GM21723 (cell line): ENCODE data around the gene CMBL.
"Not testable (repeated sequence)": the region's sequence is repeated elsewhere in the genome, so short reads cannot be mapped to it uniquely, and the experiment has no call there.

Experiments used
- ATAC-seq: cut with Tn5 transposase; IDR thresholded peaks from one replicate; pipeline ENCODE4 v1.9.1; 2021; ENCODE audit warnings: mild to moderate bottlenecking, moderate library complexity; ENCODE audit not compliant: unreplicated experiment

The CMBL gene

DNA sequence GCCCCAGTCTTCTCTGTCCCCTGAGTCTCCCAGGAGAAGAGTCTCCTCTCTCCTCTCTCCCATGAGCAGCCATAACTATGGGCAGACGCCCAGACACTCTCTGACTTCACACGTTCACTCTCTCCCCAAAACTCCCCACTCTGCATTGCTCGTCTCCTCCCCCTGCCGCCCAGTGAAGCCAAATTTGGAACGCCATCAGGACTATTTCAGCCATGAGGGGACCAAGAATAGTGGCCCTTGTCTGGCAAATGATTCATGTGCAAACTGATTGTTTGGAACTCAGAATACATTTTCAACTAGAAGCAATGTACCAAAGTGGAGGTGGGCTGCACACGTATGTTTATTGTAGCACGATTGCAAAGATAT is 20.9 kb downstream of the CMBL start:
- ATAC-seq, result no peak

DNA sequence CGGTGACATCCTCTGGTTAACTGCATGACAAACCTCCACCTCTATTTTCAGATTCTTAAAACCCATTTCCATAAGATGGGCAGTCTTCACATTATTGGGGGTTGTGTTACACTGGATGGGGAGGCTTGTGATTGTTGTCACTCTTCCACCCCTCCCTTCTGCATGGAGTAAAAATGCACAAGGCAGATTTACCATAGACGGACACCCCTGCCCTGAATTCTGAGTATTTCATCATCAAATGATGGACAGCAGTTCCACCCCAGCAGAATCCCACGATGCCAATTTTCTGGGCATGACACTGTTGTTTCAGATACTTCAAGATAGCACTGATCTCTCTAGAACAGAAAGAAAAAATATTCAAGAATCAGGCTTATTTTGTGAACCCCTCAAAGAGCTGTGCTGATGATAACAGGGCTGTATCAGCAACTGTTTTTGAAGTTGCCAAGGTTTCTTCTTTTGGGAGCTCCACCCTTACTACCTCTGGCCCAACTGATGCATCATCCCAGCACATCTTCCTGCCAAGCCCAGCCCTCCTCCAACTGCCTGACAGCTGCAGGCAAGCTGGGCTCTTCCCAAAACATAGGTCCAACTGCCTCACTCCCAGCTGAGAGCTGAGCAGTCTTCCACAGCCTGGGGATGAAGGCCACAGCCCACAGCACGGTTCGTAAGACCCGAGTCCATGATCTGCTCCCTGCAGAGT is 21.4 kb downstream of the CMBL start:
- ATAC-seq, result no peak

DNA sequence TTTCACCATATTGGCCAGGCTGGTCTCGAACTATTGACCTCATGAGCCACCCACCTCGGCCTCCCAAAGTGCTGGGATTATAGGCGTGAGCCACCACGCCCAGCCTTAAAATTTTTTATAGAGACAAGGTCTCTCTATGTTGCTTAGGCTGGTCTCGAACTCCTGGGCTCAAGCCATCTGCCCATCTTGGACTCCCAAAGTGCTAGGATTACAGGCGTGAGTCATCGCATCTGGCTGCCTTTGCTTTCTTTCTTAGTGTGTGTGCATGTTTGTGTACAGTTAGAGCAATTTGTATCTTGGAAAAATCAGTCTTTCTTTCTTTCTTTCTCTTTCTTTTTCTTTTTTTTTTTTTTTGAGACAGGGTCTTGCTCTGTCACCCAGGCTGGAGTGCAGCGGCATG is 22.3 kb downstream of the CMBL start:
- ATAC-seq, result not testable (repeated sequence)

DNA sequence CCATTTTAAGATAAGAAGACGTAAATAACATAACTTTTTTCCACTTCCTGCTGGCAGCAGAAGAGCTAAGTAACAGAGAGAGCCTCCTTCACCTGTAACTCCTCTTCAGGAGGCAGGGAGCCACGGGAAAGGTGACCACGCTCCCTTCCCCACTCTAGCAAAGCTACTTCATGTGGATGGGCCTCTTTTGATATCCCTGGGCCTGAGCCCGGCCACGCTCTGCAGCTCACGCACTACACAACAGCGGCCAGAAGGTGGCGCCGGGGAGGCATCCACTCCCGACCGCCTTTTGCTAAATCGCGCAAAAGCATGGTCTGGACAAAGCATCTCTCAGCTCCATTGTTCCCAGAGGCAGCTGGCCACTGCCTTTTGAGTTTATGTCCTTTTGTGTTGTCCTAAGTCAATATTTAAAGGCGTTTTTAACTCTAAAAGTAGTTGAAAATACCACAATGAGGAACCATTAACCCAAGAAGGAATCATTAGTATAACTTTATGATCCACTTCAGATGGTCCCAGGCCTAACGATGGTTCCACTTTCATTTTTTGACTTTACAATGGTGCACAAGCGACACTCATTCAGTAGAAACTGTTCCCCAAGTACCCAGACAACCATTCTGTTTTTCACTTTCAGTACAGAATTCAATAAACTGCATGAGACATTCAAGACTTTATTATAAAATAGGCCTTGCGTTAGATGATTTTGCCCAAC is 23.6 kb downstream of the CMBL start:
- peak; percentile 95 for ATAC-seq

DNA sequence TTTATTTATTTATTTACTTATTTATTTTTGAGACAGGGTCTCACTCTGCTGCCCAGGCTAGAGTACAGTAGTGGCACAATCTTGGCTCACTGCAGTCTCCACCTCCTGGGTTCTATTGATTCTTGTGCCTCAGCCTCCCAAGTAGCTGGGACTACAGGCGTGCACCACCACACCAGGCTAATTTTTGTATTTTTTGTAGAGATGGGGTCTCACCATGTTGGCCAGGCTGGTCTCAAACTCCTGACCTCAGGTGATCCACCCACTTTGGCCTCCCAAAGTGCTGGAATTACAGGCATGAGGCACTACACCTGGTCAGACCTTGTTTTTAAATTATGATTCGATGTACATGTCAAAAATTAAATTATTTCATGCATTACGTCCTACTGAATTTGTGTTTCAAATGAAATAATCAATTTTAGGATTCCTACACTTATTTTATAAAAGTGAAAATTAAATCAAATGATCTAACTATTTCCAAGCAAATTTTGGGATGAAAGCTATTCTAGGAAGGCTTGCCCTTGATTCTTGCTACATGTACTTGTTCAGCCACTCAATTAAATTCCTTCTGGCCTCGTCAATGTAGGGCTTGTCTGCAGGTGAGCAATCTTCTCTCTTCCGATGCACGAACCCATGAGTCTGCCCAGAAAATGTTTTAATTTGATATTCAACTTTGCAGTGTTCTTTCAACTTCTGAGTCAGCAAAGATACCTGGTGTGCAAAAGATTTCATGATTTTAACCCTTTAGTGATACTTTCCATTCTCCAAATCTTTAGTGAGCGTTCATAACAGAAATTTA is 27.6 kb downstream of the CMBL start:
- ATAC-seq, result no peak

DNA sequence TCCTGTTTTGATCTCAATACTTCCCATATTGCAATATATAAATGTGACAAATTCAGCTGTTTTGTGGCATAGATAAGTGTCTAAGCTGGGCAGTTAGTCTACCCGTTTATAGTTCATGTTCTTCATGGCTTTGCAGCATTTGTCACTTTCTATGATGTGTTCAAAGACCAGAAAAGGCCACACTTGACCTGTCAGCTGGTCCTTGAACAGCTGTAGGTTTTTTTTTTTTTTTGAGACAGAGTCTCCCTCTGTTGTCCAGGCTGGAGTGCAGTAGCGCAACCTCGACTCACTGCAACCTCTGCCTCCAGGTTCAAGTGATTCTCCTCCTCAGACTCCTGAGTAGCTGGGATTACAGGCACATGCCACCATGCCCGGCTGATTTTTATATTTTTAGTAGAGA is 28.4 kb downstream of the CMBL start:
- ATAC-seq, result no peak

DNA sequence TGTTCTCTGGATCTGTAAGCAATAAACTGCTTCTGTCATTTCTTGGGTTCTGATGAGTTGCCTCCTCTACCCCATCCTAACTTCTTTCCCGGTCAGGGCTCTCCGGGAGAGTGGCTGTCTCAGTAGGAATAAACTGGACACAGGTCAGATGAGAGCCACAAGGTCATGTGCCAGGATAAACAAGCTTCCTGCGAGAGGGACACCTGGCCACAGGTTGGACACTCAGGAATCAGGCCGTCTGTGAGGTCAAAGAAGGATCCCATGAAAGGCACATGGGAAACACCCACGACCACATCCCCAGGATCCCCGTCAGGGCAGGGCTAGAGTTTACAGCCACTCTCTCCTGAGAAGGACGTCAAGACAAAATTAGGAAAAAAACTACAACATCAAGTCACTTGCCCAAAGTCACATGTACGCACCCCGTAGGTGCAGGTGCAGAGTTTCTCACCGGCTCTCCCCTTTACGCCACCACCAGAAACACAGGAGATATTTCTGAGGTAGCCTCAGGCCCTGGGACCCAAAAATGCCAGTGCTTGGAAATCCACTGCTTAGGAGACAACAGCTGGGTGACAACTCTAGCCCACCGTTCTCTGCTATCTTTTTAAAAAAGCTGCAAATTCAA is 28.9 kb downstream of the CMBL start:
- no peak for ATAC-seq

DNA sequence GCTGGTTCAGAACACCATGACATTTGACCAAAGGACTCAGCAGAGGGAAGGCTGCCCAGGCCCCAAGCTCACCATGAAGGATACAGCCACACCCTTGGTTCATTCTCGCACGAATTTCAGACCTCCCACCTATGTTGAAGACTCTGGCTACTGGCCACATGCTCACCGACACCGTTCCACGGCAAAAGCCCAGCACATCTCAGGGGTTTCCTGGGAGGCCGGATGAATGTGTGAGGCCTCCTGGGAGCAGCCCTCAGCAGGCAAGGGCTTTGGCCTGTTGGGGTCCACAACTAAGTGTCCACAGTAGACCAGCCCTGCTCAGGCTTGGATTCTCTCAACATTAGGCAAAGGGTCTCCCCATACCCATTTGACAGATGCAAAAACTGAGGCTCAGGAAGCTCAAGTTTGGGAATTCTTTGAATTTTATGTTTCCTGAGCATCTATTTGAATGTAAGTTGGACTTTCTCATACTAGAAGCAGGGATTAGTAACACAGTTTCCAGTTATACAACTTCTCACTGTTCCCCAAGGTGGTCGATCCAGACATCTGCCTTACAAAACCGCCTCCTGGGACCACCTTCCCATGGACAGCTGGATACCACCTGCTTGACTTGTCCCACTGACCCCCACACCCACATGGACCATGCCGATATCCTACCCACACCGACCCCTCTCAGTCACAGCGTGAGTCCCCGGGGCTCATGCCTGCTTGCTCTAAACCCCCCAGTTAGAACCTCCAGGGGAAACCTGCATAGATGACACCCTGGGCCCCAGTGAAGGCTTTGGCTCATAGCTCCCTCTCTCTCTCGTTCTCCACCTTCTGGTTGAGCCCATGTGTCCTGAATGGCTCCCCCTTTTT is 29.7 kb downstream of the CMBL start:
- ATAC-seq, result no peak

DNA sequence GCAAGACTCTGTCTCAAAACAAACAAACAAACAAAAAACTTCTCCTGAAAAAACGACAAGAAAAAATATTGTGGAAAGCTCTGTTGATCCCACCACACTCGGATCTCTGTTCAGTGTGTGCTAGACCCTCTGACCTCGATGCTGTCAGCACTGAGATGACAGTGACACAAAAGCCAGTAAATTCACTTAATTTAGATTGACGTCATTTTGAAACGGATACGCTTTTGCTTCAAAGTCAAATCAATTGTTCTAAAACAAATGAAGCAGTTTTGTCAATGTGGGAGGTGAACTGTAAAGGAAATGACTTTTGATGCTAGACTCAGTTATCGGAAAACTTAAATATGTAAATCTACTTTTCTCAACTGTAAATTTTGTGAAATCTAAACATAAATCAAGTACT is 31.0 kb downstream of the CMBL start:
- ATAC-seq, result no peak

DNA sequence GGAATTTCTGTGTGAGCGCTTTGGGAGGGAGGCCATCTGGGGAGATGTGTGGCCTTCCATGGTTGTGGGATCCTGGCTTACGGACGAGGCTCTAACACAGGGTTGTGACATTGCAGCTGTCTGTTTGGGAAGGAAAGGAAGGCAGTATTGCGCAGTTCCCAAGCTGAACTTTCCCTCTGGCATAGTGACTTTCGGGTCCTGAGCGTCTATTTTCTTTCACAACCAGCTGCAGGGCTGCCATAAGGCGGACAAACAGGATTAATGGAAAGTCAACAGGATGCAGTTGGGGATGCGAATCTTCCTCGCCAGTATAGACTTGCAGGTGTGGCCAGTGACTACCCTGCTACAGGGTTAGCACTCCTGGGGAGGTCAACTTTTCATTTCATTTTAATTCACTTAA is 31.7 kb downstream of the CMBL start:
- ATAC-seq, result no peak

DNA sequence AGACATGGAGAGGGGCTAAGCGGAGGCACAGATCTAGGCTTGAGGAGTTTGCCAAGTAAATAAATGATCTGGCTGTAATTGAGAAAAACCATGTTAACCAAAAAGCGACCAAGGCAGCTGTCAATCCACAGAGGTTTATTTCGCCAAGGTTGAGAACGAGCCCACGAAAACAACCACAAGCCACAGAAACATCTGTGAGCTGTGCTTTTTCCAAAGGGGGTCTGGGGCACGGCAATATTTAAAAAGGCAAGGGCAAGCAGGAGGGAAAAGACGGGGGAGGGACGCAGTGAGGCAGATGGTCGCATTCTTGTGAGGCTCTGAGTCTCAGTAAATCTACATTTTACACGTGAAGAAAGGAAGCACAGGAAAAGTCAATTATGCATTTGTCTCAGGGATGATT is 32.2 kb downstream of the CMBL start:
- ATAC-seq, result no peak

DNA sequence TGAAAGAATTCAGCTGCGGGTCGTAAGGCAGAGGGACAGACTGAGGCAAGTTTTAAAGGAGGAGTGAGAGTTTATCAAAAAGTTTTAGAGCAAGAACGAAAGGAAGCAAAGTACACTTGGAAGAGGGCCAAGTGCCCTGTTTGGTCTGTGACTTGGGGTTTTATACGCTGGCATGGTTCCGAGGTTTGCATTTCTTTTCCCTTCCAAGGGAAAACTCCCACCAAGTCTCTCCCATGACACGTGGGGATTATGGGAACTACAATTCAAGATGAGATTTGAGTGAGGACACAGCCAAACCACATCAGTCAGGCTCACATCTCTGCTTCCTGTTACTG is 34.9 kb downstream of the CMBL start:
- ATAC-seq, result not testable (repeated sequence)

DNA sequence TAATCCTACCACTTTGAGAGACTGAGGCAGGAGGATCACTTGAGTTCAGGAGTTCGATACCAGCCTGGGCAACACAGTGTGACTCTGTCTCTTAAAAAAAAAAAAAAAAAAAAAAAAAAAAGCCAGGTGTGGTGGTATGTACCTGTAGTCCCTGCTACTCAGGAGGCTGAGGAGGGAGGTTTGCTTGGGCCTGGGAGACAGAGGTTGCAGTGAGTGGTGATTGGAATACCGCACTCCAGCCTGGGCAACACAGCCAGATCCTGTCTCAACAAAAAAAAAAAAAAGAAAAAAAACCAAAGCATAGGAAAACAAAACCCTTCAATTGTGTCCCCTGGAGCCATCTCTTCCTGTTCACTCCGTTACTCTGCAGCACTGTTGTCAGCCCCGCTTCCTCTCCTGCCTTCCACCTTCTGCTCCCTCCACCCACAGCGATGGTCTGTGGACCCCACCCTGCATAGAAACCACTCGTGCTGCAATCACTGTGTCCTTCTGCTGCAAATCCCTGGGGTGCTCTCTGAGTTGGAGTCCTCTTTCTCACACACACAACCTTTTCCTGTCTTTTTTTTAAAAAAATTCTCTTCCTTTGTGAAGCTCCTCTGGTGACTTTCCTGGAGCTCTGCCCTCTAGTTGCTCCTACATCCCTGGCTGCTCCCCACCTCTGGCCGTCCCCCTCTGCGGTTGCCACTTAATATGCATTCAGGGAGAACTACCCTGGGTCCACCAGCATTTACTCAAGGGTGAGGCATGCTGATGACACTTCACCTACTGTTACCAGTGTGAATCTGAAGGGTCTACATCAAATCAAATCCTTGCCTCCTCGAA is 35.4 kb downstream of the CMBL start:
- no peak for ATAC-seq

DNA sequence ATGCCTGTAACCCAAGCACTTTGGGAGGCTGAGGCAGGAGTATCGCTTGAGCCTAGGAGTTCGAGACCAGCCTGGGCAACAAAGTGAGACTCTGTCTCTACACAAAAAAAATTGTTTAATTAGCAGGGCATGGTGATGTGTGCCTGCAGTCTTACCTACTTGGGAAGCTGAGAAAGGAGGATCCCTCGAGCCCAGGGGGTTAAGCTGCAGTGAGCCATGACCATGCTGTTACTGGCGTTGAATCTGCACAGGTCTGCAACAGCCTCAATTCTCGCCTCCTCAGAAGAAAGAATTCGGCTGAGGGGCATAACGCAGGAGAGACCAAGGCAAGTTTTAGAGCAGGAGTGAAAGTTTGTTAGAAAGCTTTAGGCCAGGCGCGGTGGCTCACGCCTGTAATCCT is 39.6 kb downstream of the CMBL start:
- ATAC-seq, result no peak

DNA sequence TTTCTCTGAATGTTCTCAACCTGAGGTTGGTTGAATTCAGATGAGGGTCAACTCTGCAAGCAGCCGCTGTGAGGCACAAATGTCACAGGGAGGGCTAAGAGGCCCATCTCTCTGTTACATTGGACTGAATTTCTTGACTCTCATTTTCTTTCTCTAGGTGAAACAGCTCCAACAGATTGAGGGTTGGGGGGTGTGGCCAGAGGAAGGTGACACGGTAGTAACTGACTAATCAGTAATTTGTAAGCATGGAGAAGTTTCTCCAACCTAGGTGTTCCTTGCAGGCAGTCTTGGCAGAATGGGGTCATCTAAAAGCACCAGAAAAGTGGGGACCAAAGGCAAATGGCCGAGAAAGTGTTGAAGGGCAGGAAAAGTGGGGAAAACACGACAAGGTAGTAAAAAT is 40.9 kb downstream of the CMBL start:
- ATAC-seq, result no peak

DNA sequence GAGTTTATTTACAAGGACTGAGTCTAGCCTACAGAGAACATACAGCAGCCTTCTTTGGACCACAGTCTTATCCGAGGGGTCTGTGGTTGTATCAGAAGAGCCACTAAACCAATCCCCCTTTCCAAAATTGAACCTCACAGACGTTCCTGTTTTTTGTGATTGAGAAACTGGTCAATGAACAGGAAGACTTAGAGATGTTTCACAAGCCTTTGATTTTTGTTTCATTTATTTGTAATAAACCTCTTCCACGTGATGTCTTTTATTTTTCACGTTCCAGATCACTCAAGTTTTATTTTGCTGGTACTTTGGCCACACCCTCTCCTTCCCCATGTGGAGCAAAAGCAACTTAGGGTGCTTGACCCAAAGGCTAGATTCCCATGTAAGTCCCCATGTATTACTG is 41.6 kb downstream of the CMBL start:
- ATAC-seq, result no peak

DNA sequence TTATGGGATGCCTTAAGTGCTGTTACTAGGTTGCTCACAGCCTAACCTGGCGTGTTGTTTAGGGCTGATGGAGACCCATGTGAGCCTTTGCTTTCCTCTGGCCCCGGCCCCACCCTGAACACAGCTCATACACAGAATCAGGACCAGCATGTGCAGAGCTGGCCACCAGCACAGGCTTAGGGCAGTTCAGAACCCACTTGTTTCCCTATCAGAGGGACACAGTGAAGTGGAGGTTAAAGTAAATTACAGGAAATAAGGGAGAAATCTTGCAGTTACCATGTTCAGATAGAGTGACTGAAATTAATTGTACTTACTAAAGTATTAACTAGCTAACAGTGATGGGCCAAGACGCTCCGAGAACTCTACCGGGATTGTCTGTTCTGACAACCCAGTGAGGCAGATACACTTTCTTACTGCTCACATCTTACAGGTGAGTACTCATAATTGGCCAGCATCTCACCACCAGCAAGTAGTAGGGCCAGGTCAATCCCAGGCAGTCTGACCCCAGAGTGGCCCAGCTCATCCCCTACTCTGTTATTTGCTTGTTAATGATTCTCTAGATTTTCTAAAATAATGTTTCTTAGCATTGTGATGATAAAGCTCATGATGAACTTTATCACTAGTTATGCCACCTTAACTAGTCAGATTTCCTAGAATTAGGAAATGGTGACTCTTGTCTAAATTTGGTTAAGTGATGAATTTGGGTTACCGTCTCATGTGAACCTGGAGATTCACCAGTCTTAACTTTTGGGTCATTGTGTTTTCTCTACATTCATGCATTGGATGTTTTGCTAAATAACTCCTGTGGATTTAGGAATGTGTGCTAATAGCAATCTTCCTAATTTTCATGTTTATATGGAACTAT is 42.2 kb downstream of the CMBL start:
- ATAC-seq, result no peak

DNA sequence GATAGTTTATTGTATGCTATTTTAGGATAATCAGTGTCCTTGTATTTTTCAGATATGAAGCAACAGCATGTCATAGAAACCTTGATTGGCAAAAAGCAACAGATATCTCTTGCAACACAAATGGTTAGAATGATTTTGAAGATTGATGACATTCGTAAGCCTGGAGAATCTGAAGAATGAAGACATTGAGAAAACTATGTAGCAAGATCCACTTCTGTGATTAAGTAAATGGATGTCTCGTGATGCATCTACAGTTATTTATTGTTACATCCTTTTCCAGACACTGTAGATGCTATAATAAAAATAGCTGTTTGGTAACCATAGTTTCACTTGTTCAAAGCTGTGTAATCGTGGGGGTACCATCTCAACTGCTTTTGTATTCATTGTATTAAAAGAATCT is 43.1 kb downstream of the CMBL start:
- ATAC-seq, result no peak

DNA sequence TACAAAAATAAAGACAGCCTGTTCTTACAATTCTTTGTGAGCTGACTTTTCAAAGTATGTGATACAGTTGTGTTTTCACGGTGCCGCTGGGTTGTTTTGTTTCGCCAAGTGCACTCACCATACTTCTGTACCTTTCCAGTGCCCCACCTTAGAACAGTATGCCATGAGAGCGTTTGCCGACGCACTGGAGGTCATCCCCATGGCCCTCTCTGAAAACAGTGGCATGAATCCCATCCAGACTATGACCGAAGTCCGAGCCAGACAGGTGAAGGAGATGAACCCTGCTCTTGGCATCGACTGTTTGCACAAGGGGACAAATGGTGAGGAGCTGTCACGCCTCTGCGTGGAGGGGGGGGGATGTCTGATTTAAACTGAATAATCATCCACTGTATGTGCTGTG is 44.7 kb downstream of the CMBL start:
- ATAC-seq, result no peak
